Naive thymus-derived CD4-positive, alpha-beta T cell (primary cell): Measurements from ENCODE around the gene TKT. TPM values are rescaled to one million over a fixed set of nuclear protein-coding genes. Genes with fewer than 3 reads are reported as not detected.

Experiments used
- ATAC-seq: fragments of 150-1000 bp; cut with Tn5 transposase; 2 replicates; pipeline ENCODE4 v1.10.0; 2021; ENCODE audit warnings: mild to moderate bottlenecking, moderate library complexity
- CTCF ChIA-PET: fragments of 350-600 bp; sonication (Branson Sonifier 250); formaldehyde crosslinking; loops from one replicate; lab custom pipeline; 2021; ENCODE audit warnings: antibody characterized with exemption; lab: Charles Lee
- POLR2A ChIA-PET: fragments of 350-600 bp; sonication (Branson Sonifier 250); formaldehyde crosslinking; loops from one replicate; lab custom pipeline; 2021; ENCODE audit warnings: antibody characterized with exemption, inconsistent platforms; lab: Charles Lee
- DNase-seq, 9 donors: peaks; one replicate each; pipeline versions ENCODE4 v3.0.0 to v3.0.0-alpha.2; 2020 to 2022; ENCODE audit warnings: mixed read lengths in 1 of 9
- H3K27ac ChIP-seq: one replicate; pipeline ENCODE4 v1.7.0; 2013; ENCODE audit warnings: mild to moderate bottlenecking, low read depth, low read length, moderate library complexity
- H3K27me3 ChIP-seq, 2 donors: one replicate each; pipeline ENCODE4 v1.7.0; 2013; ENCODE audit warnings: low read length in 2 of 2, mild to moderate bottlenecking in 2 of 2, moderate library complexity in 2 of 2; ENCODE audit not compliant: control insufficient read depth in 2 of 2, insufficient read depth in 2 of 2
- H3K36me3 ChIP-seq, 3 experiments: 1 replicate in 2 of 3; 2 replicates in 1 of 3; pipeline ENCODE4 v1.7.0; 2013; ENCODE audit warnings: low read length in 3 of 3, mild to moderate bottlenecking in 3 of 3, moderate library complexity in 1 of 3; ENCODE audit not compliant: insufficient read depth in 3 of 3, control insufficient read depth in 2 of 3
- H3K4me1 ChIP-seq, 2 donors: one replicate each; pipeline ENCODE4 v1.7.0; 2013; ENCODE audit warnings: low read length in 2 of 2, mild to moderate bottlenecking in 2 of 2, moderate library complexity in 1 of 2; ENCODE audit not compliant: control insufficient read depth in 2 of 2, insufficient read depth in 2 of 2
- H3K4me3 ChIP-seq: 2 replicates; pipeline ENCODE4 v1.7.0; 2013; ENCODE audit warnings: mild to moderate bottlenecking, low read length
- H3K9me3 ChIP-seq, 3 experiments: 1 replicate in 2 of 3; 2 replicates in 1 of 3; pipeline ENCODE4 v1.7.0; 2013; ENCODE audit warnings: low read length in 3 of 3; ENCODE audit not compliant: control insufficient read depth in 2 of 3
- H3K27ac Mint-ChIP-seq, 9 donors: one replicate each; pipeline ENCODE4 v1.8.0; 2020 to 2022; ENCODE audit warnings: mixed read lengths in 9 of 9, mild to moderate bottlenecking in 8 of 9, moderate library complexity in 5 of 9, inconsistent platforms in 2 of 9
- H3K27me3 Mint-ChIP-seq, 5 donors: one replicate each; pipeline ENCODE4 v1.8.0; 2021 to 2022; ENCODE audit warnings: mixed read lengths in 5 of 5, mild to moderate bottlenecking in 1 of 5
- H3K36me3 Mint-ChIP-seq, 5 donors: one replicate each; pipeline ENCODE4 v1.8.0; 2020 to 2022; ENCODE audit warnings: mixed read lengths in 5 of 5, mild to moderate bottlenecking in 3 of 5, inconsistent platforms in 1 of 5
- H3K4me1 Mint-ChIP-seq, 7 donors: one replicate each; pipeline ENCODE4 v1.8.0; 2020 to 2022; ENCODE audit warnings: mixed read lengths in 7 of 7, mild to moderate bottlenecking in 3 of 7, inconsistent platforms in 1 of 7
- H3K4me3 Mint-ChIP-seq, 10 donors: one replicate each; pipeline ENCODE4 v1.8.0; 2020 to 2022; ENCODE audit warnings: mild to moderate bottlenecking in 10 of 10, mixed read lengths in 10 of 10, moderate library complexity in 6 of 10, inconsistent platforms in 2 of 10
- H3K9me3 Mint-ChIP-seq, 11 donors: one replicate each; pipeline ENCODE4 v1.8.0; 2020 to 2022; ENCODE audit warnings: mixed read lengths in 11 of 11, mild to moderate bottlenecking in 4 of 11, inconsistent platforms in 1 of 11, moderate library complexity in 1 of 11
- intact Hi-C, 2 donors: fragments of 100-400 bp; cut with micrococcal nuclease; formaldehyde crosslinking; loops; one replicate each; pipeline ENCODE4 v1.15.1; 2023
- polyA plus RNA-seq, 2 donors: library from polyadenylated mRNA; unstranded; fragments of 300-500 nt; fragmentation: Illumina TruSeq; gene quantifications; one replicate each; pipeline ENCODE4 v1.2.3, GENCODE V29; 2021
- total RNA-seq, 6 experiments: library from RNA in 5 of 6; stranded (reverse) in 5 of 6; gene quantifications; 1 replicate in 5 of 6; 2 replicates in 1 of 6; pipeline ENCODE4 v1.2.3 and lab custom pipeline; 2021 to 2026

The TKT gene
- total and polyA plus RNA-seq, 7 experiments from 2014 or later: 60.7 to 333 (median 91.7) TPM

- Histone ChIP-seq H3K4me3 (no peak overlapping the region), H3K4me1 (no peaks in the 10 kb centered on the region), H3K9me3 (no peaks in the 10 kb centered on the region), H3K27ac (no peak overlapping the region), H3K36me3 (peaks cover 0 to 39% (median 5%) of the 10 kb centered on the region in 3 experiments), H3K27me3 (no peaks in the 10 kb centered on the region)
- Mint-ChIP-seq H3K27me3 (no peaks in the 10 kb centered on the region), H3K4me3 (no peak overlapping the region), H3K36me3 (peaks cover 0 to 27% (median 5%) of the 10 kb centered on the region in 5 donors), H3K27ac (peak overlapping the region in 3 of 9 donors; percentile 0 to 76 (median 6)), H3K4me1 (peaks cover 0 to 3% (median 0%) of the 10 kb centered on the region in 7 donors), H3K9me3 (no peaks in the 10 kb centered on the region)
- intact Hi-C loops: loop anchor here in 1 of 2 donors (10.0 kb wide), 1 partner anchor 221 kb away; no protein-coding TSS in a partner anchor
- POLR2A ChIA-PET: no interaction called here
- ATAC-seq (no peak), DNase-seq (no peak)
- CTCF ChIA-PET: no interaction called here
Observed at GRCh38 chr3:53293867-53294266, 38.0 kb upstream of the TKT start.

GRCh38 chr3:53288214-53288613 lies 32.4 kb upstream of the TKT start:
- H3K27me3 ChIP-seq: no peaks in the 10 kb centered on the region
- H3K27ac ChIP-seq: no peak overlapping the region
- Mint-ChIP-seq H3K9me3 (no peaks in the 10 kb centered on the region), H3K36me3 (peaks cover 9 to 55% (median 18%) of the 10 kb centered on the region in 5 donors), H3K27me3 (no peaks in the 10 kb centered on the region), H3K4me1 (peaks cover 0 to 7% (median 0%) of the 10 kb centered on the region in 7 donors), H3K27ac (peak overlapping the region in 2 of 9 donors; percentile 5 to 21), H3K4me3 (no peak overlapping the region)
- intact Hi-C loops: no loop called here
- peaks cover 7 to 64% (median 9%) of the 10 kb centered on the region in 3 experiments for H3K36me3 ChIP-seq
- no peak overlapping the region for H3K4me3 ChIP-seq
- ATAC-seq (no peak), DNase-seq (no peak)
- H3K4me1 ChIP-seq: no peaks in the 10 kb centered on the region
- no peaks in the 10 kb centered on the region for H3K9me3 ChIP-seq
- ChIA-PET CTCF (no interaction called here), POLR2A (no interaction called here)

GRCh38 chr3:53287131-53287629 lies 31.4 kb upstream of the TKT start:
- no peak overlapping the region for H3K4me3 ChIP-seq
- Mint-ChIP-seq H3K27ac (peak overlapping the region in 4 of 9 donors; percentile 6 to 47 (median 18)), H3K36me3 (peaks cover 9 to 48% (median 14%) of the 10 kb centered on the region in 5 donors), H3K9me3 (no peaks in the 10 kb centered on the region), H3K27me3 (no peaks in the 10 kb centered on the region), H3K4me3 (no peak overlapping the region), H3K4me1 (peaks cover 0 to 7% (median 0%) of the 10 kb centered on the region in 7 donors)
- ATAC-seq: no peak
- no peak overlapping the region for H3K27ac ChIP-seq
- intact Hi-C loops: no loop called here
- H3K36me3 ChIP-seq: peaks cover 7 to 56% (median 9%) of the 10 kb centered on the region in 3 experiments
- no peak for DNase-seq
- no peaks in the 10 kb centered on the region for H3K27me3 ChIP-seq
- no peaks in the 10 kb centered on the region for H3K9me3 ChIP-seq
- ChIA-PET CTCF (no interaction called here), POLR2A (no interaction called here)
- H3K4me1 ChIP-seq: no peaks in the 10 kb centered on the region

- Mint-ChIP-seq H3K4me3 (no peak overlapping the region), H3K36me3 (peaks cover 9 to 44% (median 14%) of the 10 kb centered on the region in 5 donors), H3K4me1 (peaks cover 0 to 7% (median 0%) of the 10 kb centered on the region in 7 donors), H3K9me3 (no peaks in the 10 kb centered on the region), H3K27me3 (no peaks in the 10 kb centered on the region), H3K27ac (peak overlapping the region in 4 of 9 donors; percentile 6 to 47 (median 18))
- intact Hi-C loops: no loop called here
- no peak overlapping the region for H3K4me3 ChIP-seq
- no peaks in the 10 kb centered on the region for H3K4me1 ChIP-seq
- ATAC-seq: no peak
- no peaks in the 10 kb centered on the region for H3K9me3 ChIP-seq
- H3K27me3 ChIP-seq: no peaks in the 10 kb centered on the region
- no peak overlapping the region for H3K27ac ChIP-seq
- ChIA-PET POLR2A (no interaction called here), CTCF (no interaction called here)
- H3K36me3 ChIP-seq: peaks cover 7 to 52% (median 9%) of the 10 kb centered on the region in 3 experiments
- DNase-seq: no peak
Observed at GRCh38 chr3:53286727-53287126, 30.9 kb upstream of the TKT start.

- Mint-ChIP-seq H3K9me3 (no peaks in the 10 kb centered on the region), H3K4me3 (no peak overlapping the region), H3K27ac (no peak overlapping the region), H3K27me3 (no peaks in the 10 kb centered on the region), H3K4me1 (peaks cover 0 to 7% (median 0%) of the 10 kb centered on the region in 7 donors), H3K36me3 (peaks cover 5 to 22% (median 10%) of the 10 kb centered on the region in 5 donors)
- Histone ChIP-seq H3K4me1 (no peaks in the 10 kb centered on the region), H3K27me3 (no peaks in the 10 kb centered on the region), H3K36me3 (peaks cover 2 to 25% (median 7%) of the 10 kb centered on the region in 3 experiments), H3K9me3 (no peaks in the 10 kb centered on the region), H3K4me3 (no peak overlapping the region), H3K27ac (no peak overlapping the region)
- DNase-seq (no peak), ATAC-seq (no peak)
- CTCF ChIA-PET: no interaction called here
- POLR2A ChIA-PET: no interaction called here
- intact Hi-C loops: no loop called here
Observed at GRCh38 chr3:53282581-53282980, 26.8 kb upstream of the TKT start.

GRCh38 chr3:53278667-53279066 lies 22.8 kb upstream of the TKT start:
- no peaks in the 10 kb centered on the region for H3K27me3 Mint-ChIP-seq
- H3K36me3 Mint-ChIP-seq: peaks cover 0 to 1% (median 0%) of the 10 kb centered on the region in 5 donors
- peak overlapping the region in 1 of 9 donors; percentile 36 for H3K27ac Mint-ChIP-seq
- H3K4me3 Mint-ChIP-seq: no peak overlapping the region
- Histone ChIP-seq H3K9me3 (no peaks in the 10 kb centered on the region), H3K4me3 (no peak overlapping the region), H3K27me3 (no peaks in the 10 kb centered on the region), H3K4me1 (no peaks in the 10 kb centered on the region), H3K36me3 (no peaks in the 10 kb centered on the region), H3K27ac (no peak overlapping the region)
- DNase-seq (no peak), ATAC-seq (no peak)
- H3K9me3 Mint-ChIP-seq: no peaks in the 10 kb centered on the region
- CTCF ChIA-PET: no interaction called here
- peaks cover 0 to 11% (median 9%) of the 10 kb centered on the region in 7 donors for H3K4me1 Mint-ChIP-seq
- intact Hi-C loops: no loop called here
- POLR2A ChIA-PET: no interaction called here
